ENCODE results near the gene TRAPPC5.

DNA sequence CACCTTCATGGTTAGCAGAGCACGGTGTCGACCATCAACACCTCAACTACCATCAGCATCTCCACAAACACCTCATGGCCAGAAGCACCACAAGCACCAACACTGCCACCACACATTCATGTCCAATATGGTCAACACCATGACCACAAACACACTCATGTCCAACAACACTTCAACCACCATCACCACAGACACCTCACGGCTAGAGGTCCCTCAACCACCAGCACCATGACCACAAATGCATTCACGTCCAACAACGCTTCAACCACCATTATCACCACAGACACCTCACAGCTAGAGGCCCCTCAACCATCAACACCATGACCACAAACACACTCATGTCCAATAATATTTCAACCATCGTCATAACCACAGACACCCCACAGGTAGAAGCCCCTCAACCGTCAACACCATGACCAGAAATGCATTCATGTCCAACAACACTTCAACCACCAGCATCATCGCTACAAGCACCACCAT lies 10.2 kb downstream of the TRAPPC5 start:
- TF ChIP-seq, protein P1, sequence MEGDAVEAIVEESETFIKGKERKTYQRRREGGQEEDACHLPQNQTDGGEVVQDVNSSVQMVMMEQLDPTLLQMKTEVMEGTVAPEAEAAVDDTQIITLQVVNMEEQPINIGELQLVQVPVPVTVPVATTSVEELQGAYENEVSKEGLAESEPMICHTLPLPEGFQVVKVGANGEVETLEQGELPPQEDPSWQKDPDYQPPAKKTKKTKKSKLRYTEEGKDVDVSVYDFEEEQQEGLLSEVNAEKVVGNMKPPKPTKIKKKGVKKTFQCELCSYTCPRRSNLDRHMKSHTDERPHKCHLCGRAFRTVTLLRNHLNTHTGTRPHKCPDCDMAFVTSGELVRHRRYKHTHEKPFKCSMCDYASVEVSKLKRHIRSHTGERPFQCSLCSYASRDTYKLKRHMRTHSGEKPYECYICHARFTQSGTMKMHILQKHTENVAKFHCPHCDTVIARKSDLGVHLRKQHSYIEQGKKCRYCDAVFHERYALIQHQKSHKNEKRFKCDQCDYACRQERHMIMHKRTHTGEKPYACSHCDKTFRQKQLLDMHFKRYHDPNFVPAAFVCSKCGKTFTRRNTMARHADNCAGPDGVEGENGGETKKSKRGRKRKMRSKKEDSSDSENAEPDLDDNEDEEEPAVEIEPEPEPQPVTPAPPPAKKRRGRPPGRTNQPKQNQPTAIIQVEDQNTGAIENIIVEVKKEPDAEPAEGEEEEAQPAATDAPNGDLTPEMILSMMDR (IDR thresholded peaks at IDR 0.05; ENCODE audit: low read length): no peak
- TF ChIP-seq EZH2phosphoT487 (IDR thresholded peaks at IDR 0.05; ENCODE audit: low read length): no peak
- TF ChIP-seq EZH2 (optimal IDR thresholded peaks at IDR 0.05; ENCODE audit: low read depth, low read length): no peak
